HEK293T (cell line): ENCODE results near the gene STXBP4.
A peak's percentile ranks its signal among the peaks of the same experiment; 100 is the strongest.

Experiments used
- CTCF ChIA-PET: fragments of 350-600 bp; formaldehyde crosslinking; extraction: SDS; loops from one replicate; lab custom pipeline; 2021; ENCODE audit warnings: antibody characterized with exemption, inconsistent platforms; lab: Yijun Ruan, JAX
- POLR2A ChIA-PET: fragments of 350-600 bp; formaldehyde crosslinking; extraction: SDS; loops from one replicate; lab custom pipeline; 2020; ENCODE audit warnings: antibody characterized with exemption, inconsistent platforms; lab: Yijun Ruan, JAX
- DNase-seq: peaks from one replicate; pipeline ENCODE4 v3.0.0; 2012; ENCODE audit warnings: mixed read lengths; ENCODE audit errors: extremely low spot score
- ARNT ChIP-seq: fragments of 450-650 bp; IDR thresholded peaks from 2 replicates; pipeline ENCODE4 v1.6.1; 2017; ENCODE audit warnings: mild to moderate bottlenecking
- BHLHE40 ChIP-seq: fragments of 450-650 bp; IDR thresholded peaks from 2 replicates; pipeline ENCODE4 v1.6.1; 2016; ENCODE audit warnings: mild to moderate bottlenecking, moderate library complexity, borderline replicate concordance
- CTBP1 ChIP-seq: fragments of 450-650 bp; IDR thresholded peaks from 2 replicates; pipeline ENCODE4 v1.6.1; 2016; ENCODE audit warnings: borderline replicate concordance
- ELF4 ChIP-seq: fragments of 450-650 bp; IDR thresholded peaks from 2 replicates; pipeline ENCODE4 v1.6.1; 2017; ENCODE audit warnings: antibody characterized with exemption
- FOXA1 ChIP-seq: fragments of 450-650 bp; IDR thresholded peaks from 2 replicates; pipeline ENCODE4 v1.6.1; 2016; ENCODE audit warnings: mild to moderate bottlenecking
- FOXK2 ChIP-seq: fragments of 450-650 bp; IDR thresholded peaks from 2 replicates; pipeline ENCODE4 v1.6.1; 2016; ENCODE audit warnings: mild to moderate bottlenecking
- FOXM1 ChIP-seq: fragments of 450-650 bp; IDR thresholded peaks from 2 replicates; pipeline ENCODE4 v1.6.1; 2017; ENCODE audit warnings: mild to moderate bottlenecking, borderline replicate concordance
- HDGF ChIP-seq: fragments of 450-650 bp; IDR thresholded peaks from 2 replicates; pipeline ENCODE4 v1.6.1; 2017; ENCODE audit warnings: antibody characterized with exemption, borderline replicate concordance
- L3MBTL2 ChIP-seq: fragments of 450-650 bp; conservative IDR thresholded peaks from 2 replicates; pipeline ENCODE4 v1.6.1; 2016; ENCODE audit warnings: mild to moderate bottlenecking
- LEF1 ChIP-seq: fragments of 450-650 bp; IDR thresholded peaks from 2 replicates; pipeline ENCODE4 v1.6.1; 2017; ENCODE audit warnings: mild to moderate bottlenecking, borderline replicate concordance
- NFRKB ChIP-seq: fragments of 450-650 bp; IDR thresholded peaks from 2 replicates; pipeline ENCODE4 v1.6.1; 2016; ENCODE audit warnings: mild to moderate bottlenecking, moderate library complexity
- SP1 ChIP-seq: fragments of 450-650 bp; IDR thresholded peaks from 2 replicates; pipeline ENCODE4 v1.6.1; 2017
- SUZ12 ChIP-seq: fragments of 450-650 bp; IDR thresholded peaks from 2 replicates; pipeline ENCODE4 v1.6.1; 2016; ENCODE audit warnings: mild to moderate bottlenecking
- TARDBP ChIP-seq: fragments of 450-650 bp; IDR thresholded peaks from 2 replicates; pipeline ENCODE4 v1.6.1; 2016
- ZNF384 ChIP-seq: fragments of 450-650 bp; IDR thresholded peaks from 2 replicates; pipeline ENCODE4 v1.6.1; 2016
- TF ChIP-seq, protein P1 (sequence below): fragments of 450-650 bp; IDR thresholded peaks from 2 replicates; pipeline ENCODE4 v1.6.1; 2016

Gene STXBP4

GRCh38 chr17:55004484-55004883 is 35.9 kb downstream of the STXBP4 start:
- CTCF ChIA-PET, result interaction anchor here (1.4 kb wide), 1 partner anchor 30 kb away, joined by 3 read pairs; no protein-coding TSS in a partner anchor
- POLR2A ChIA-PET, result no interaction called here
- DNase-seq, result no peak
- TF ChIP-seq ELF4, result no peak
- no peak for TF ChIP-seq SUZ12
- TF ChIP-seq BHLHE40, result no peak
- TF ChIP-seq, protein P1, sequence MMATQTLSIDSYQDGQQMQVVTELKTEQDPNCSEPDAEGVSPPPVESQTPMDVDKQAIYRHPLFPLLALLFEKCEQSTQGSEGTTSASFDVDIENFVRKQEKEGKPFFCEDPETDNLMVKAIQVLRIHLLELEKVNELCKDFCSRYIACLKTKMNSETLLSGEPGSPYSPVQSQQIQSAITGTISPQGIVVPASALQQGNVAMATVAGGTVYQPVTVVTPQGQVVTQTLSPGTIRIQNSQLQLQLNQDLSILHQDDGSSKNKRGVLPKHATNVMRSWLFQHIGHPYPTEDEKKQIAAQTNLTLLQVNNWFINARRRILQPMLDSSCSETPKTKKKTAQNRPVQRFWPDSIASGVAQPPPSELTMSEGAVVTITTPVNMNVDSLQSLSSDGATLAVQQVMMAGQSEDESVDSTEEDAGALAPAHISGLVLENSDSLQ, result no peak
- TF ChIP-seq NFRKB, result no peak
- TF ChIP-seq FOXM1, result no peak
- no peak for TF ChIP-seq TARDBP
- TF ChIP-seq L3MBTL2, result no peak
- TF ChIP-seq CTBP1, result no peak

DNA sequence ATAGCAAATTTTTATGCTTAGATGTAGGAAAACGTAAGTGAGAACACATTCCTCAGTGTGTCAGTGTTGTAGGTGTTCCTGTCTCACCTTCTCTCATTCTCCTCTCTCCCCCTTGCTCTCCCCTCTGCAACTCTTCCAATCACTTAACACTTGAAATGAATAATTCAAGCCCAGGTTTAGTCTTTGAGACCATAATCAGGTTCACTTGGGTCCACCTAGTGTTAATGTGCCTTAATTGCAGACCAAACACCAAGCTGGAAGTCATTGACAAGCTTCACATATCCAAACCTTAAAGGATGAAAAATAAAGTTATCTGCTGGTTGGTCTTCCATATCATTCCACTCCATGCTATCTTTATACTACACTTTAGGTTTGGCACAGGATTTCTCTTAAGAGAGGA is 37.0 kb downstream of the STXBP4 start:
- ChIA-PET POLR2A (no interaction called here), CTCF (interaction anchor here (1.0 to 1.4 kb wide), 2 partner anchors 12 to 31 kb away, joined by 3 to 7 read pairs; no protein-coding TSS in a partner anchor)
- TF ChIP-seq LEF1, result no peak
- no peak for TF ChIP-seq FOXA1
- TF ChIP-seq, protein P1, result no peak
- TF ChIP-seq ARNT, result no peak
- no peak for TF ChIP-seq TARDBP
- TF ChIP-seq FOXM1, result no peak
- DNase-seq, result peak; percentile 9

DNA sequence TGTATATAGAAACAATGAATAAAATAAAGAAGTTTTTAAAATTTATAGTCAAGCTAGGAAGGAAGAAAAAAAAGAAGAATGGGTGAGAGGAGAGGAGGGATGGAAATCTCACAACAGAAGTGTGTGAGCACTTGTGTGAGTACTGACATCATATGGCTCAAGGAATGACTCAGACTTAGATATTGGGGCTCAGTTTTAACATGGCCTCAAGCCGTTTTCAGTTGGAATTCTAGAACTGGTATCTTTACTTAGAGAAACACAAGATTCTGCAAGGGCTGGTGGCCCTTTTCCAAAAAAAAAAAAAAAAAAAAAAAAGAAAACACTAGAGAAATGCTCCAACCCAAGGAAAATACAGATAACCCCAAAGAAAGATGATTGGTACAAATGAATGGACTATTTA is 55.1 kb downstream of the STXBP4 start:
- no peak for DNase-seq
- TF ChIP-seq FOXM1, result no peak
- no peak for TF ChIP-seq CTBP1
- TF ChIP-seq NFRKB, result no peak
- no peak for TF ChIP-seq ZNF384
- no peak for TF ChIP-seq TARDBP
- TF ChIP-seq, protein P1, result no peak
- no peak for TF ChIP-seq SUZ12
- TF ChIP-seq ARNT, result no peak
- no peak for TF ChIP-seq FOXA1
- TF ChIP-seq SP1, result no peak
- TF ChIP-seq LEF1, result no peak
- TF ChIP-seq HDGF, result no peak
- no peak for TF ChIP-seq FOXK2
- TF ChIP-seq L3MBTL2, result no peak
- no peak for TF ChIP-seq BHLHE40
- TF ChIP-seq ELF4, result no peak
- ChIA-PET CTCF (no interaction called here), POLR2A (no interaction called here)

DNA sequence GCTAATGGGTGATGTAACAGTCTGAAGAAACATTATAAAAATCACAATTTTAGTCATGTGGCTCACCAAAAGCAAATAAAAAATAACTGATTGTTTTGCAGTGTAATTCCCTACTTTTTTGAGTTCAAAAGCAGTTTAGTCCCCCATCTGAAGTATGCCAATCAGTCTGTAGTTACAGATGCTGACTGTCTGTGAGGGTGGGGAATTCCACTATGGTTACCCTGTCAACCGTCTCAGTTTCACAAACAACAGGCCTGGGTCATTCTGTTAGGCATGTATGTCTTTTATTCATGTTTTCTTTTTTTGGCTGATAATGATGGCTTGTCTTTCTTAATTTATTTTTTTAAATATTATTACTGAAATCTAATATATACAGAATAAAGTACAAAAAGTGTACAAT is 69.3 kb downstream of the STXBP4 start:
- no peak for TF ChIP-seq TARDBP
- no peak for TF ChIP-seq FOXM1
- TF ChIP-seq SUZ12, result no peak
- TF ChIP-seq ARNT, result no peak
- TF ChIP-seq HDGF, result no peak
- no peak for TF ChIP-seq FOXA1
- no peak for TF ChIP-seq L3MBTL2
- TF ChIP-seq, protein P1, result no peak
- no peak for TF ChIP-seq NFRKB
- no peak for TF ChIP-seq LEF1
- ChIA-PET CTCF (no interaction called here), POLR2A (no interaction called here)
- DNase-seq, result no peak

DNA sequence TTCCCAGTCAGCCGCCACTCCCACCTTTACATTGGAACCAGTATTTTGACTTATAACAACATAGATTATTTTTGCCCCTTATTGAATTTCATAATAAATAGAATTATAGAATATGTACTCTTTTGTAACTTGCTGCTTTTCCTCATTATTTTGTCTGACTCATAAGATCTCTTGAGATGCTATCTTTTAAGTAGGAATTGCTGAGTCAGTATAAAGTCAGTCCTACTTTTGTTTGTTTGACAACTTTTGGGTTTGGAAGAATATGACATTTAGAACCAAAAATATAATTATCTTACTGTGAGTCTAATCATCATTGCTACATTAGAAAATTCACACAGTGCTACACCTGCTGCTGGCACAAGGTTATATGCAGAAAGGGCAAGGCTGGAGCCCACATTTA is 69.7 kb downstream of the STXBP4 start:
- ChIA-PET POLR2A (no interaction called here), CTCF (no interaction called here)
- no peak for DNase-seq
- TF ChIP-seq ELF4, result no peak
- no peak for TF ChIP-seq L3MBTL2
- TF ChIP-seq ARNT, result no peak
- no peak for TF ChIP-seq CTBP1
- no peak for TF ChIP-seq SP1

- TF ChIP-seq CTBP1 (no peak), BHLHE40 (no peak), HDGF (no peak), FOXK2 (no peak), ARNT (no peak), FOXM1 (no peak), SP1 (no peak), SUZ12 (no peak), L3MBTL2 (no peak), NFRKB (no peak), ZNF384 (no peak), ELF4 (no peak), LEF1 (no peak), FOXA1 (no peak), TARDBP (no peak)
- TF ChIP-seq, protein P1, result no peak
- no peak for DNase-seq
- CTCF ChIA-PET, result interaction anchor here (0.6 kb wide), 1 partner anchor 1000 kb away, joined by 3 read pairs; no protein-coding TSS in a partner anchor
- POLR2A ChIA-PET, result no interaction called here
Measured at GRCh38 chr17:55040611-55041010, 72.0 kb downstream of the STXBP4 start.
